Right lobe of liver (tissue), 4 donors: ENCODE results near the gene ANKRD23.

Experiments
- POLR2A ChIP-seq: fragments of 450-650 bp; IDR thresholded peaks from one replicate; pipeline ENCODE4 v1.6.1; 2017; ENCODE audit warnings: antibody characterized with exemption, mild to moderate bottlenecking
- TF ChIP-seq, protein P1 (sequence below), 4 donors: fragments of 200-600 bp in 3 of 4; fragments of 450-650 bp in 1 of 4; IDR thresholded peaks; one replicate each; pipeline versions ENCODE4 v1.5.1 to v1.8.0; 2016 to 2022; ENCODE audit warnings: antibody characterized with exemption in 4 of 4, mild to moderate bottlenecking in 2 of 4
- donor health status: DM: no; HTN: no; CAD: no.
- donor health status: DM: no; HTN: no; CAD: no.
- donor health status: DM: no; HTN: yes; CAD: no.

DNA sequence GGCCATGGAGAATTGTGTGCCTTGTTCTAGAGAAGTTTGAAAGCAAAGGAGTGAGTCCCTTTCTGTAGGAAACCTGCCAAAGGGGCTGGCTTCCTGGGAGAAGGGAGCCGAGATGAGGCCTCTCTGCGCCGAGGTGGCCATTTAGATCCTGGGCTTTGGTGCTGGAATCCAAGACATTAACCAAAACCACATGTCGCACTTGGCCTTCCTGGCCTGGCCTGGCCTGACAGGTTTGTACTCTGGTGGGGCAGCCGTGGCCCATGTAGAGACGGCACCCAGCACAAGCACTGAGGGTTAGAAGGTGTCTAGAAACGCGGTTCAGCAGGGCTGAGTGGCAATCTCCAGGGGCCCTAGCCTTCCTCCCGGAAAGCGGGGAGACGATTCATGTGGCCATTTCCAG, 20.6 kb downstream of the ANKRD23 start:
- TF ChIP-seq, protein P1, sequence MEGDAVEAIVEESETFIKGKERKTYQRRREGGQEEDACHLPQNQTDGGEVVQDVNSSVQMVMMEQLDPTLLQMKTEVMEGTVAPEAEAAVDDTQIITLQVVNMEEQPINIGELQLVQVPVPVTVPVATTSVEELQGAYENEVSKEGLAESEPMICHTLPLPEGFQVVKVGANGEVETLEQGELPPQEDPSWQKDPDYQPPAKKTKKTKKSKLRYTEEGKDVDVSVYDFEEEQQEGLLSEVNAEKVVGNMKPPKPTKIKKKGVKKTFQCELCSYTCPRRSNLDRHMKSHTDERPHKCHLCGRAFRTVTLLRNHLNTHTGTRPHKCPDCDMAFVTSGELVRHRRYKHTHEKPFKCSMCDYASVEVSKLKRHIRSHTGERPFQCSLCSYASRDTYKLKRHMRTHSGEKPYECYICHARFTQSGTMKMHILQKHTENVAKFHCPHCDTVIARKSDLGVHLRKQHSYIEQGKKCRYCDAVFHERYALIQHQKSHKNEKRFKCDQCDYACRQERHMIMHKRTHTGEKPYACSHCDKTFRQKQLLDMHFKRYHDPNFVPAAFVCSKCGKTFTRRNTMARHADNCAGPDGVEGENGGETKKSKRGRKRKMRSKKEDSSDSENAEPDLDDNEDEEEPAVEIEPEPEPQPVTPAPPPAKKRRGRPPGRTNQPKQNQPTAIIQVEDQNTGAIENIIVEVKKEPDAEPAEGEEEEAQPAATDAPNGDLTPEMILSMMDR (IDR thresholded peaks at IDR 0.05), result no peak
- TF ChIP-seq POLR2A, result no peak
